Thyroid gland (tissue), 4 donors: ENCODE data around the gene NFIA.

Experiments used
- POLR2A ChIP-seq, 2 donors: fragments of 450-650 bp; IDR thresholded peaks; one replicate each; pipeline ENCODE4 v1.6.1; 2017; ENCODE audit warnings: antibody characterized with exemption in 2 of 2, mild to moderate bottlenecking in 2 of 2, moderate library complexity in 1 of 2
- TF ChIP-seq, protein P1 (sequence below), 6 experiments: fragments of 200-600 bp in 3 of 6; fragments of 450-650 bp in 3 of 6; sonication (generic) in 3 of 6; IDR thresholded peaks; one replicate each; pipeline ENCODE4 v1.5.1; 2016 to 2019; ENCODE audit warnings: antibody characterized with exemption in 6 of 6, mild to moderate bottlenecking in 2 of 6, inconsistent platforms in 1 of 6, moderate library complexity in 1 of 6

DNA sequence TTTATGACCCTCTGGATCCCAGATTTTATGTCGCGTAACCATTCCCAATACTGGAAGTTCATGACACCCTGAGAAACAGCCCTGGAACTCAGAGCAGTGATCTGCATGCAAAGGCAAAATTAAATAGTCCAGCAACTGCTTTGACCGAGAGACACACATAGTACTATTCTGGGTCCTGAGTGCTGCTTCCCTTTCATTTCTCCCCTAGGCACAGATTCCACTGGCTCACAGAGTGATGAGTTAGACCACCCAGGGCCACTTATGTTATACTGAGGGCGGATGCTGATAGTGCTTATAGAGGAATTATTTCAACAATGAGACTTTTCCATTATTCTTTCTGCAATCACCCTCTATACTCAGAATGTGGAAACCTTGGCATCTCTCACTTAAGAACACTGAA is 69.2 kb downstream of the NFIA start:
- TF ChIP-seq, protein P1, sequence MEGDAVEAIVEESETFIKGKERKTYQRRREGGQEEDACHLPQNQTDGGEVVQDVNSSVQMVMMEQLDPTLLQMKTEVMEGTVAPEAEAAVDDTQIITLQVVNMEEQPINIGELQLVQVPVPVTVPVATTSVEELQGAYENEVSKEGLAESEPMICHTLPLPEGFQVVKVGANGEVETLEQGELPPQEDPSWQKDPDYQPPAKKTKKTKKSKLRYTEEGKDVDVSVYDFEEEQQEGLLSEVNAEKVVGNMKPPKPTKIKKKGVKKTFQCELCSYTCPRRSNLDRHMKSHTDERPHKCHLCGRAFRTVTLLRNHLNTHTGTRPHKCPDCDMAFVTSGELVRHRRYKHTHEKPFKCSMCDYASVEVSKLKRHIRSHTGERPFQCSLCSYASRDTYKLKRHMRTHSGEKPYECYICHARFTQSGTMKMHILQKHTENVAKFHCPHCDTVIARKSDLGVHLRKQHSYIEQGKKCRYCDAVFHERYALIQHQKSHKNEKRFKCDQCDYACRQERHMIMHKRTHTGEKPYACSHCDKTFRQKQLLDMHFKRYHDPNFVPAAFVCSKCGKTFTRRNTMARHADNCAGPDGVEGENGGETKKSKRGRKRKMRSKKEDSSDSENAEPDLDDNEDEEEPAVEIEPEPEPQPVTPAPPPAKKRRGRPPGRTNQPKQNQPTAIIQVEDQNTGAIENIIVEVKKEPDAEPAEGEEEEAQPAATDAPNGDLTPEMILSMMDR (IDR thresholded peaks at IDR 0.05), result no peak
- TF ChIP-seq POLR2A (IDR thresholded peaks at IDR 0.05), result no peak
